Superior temporal gyrus (tissue), 1 donor: ENCODE data around the gene GTF2F1.
"Not testable (repeated sequence)": the region's sequence is repeated elsewhere in the genome, so short reads cannot be mapped to it uniquely, and the experiment has no call there.

Experiments
- DNase-seq: peaks from one replicate; pipeline ENCODE4 v3.0.0-alpha.2; 2016; ENCODE audit errors: extremely low spot score

The GTF2F1 gene

GRCh38 chr19:6357174-6357573, 35.8 kb downstream of the GTF2F1 start:
- DNase-seq: no peak

DNA sequence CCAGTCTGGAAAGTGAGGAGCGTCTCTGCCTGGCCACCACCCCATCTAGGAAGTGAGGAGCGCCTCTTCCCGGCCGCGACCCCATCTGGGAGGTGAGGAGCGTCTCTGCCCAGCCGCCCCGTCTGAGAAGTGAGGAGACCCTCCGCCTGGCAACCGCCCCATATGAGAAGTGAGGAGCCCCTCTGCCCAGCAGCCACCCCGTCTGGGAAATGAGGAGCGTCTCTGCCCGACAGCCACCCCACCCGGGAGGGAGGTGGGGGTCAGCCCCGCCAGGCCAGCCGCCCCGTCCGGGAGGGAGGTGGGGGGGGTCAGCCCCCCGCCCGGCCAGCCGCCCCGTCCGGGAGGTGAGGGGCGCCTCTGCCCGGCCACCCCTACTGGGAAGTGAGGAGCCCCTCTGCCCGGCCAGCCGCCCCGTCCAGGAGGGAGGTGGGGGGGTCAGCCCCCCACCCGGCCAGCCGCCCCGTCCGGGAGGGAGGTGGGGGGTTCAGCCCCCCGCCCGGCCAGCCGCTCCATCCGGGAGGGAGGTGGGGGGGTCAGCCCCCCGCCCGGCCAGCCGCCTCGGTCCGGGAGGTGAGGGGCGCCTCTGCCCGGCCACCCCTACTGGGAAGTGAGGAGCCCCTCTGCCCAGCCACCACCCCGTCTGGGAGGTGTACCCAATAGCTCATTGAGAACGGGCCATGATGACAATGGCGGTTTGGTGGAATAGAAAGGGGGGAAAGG, 37.5 kb downstream of the GTF2F1 start:
- not testable (repeated sequence) for DNase-seq

GRCh38 chr19:6354098-6354674, 38.8 kb downstream of the GTF2F1 start:
- DNase-seq: no peak

GRCh38 chr19:6352381-6353165, 40.4 kb downstream of the GTF2F1 start:
- no peak for DNase-seq

GRCh38 chr19:6350688-6351087, 42.3 kb downstream of the GTF2F1 start:
- no peak for DNase-seq

GRCh38 chr19:6349271-6349670, 43.7 kb downstream of the GTF2F1 start:
- not testable (repeated sequence) for DNase-seq

DNA sequence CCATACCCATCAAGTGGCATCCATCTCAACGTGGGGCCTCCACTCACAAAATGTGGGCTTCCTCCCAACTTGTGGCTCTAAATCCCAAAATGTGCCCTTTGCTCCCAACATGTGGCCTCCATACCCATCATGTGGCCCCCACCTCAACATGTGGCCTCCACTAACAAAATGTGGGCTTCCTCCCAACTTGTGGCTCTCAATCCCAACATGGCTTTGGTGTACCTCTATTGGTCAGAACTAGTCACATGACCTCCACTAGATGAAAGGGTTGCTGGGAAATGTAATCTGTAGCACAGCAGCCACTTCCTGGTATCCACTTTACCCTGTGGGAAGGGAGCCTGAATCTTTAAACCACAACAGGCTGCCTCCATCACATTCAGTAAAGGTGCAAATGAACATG, 49.5 kb downstream of the GTF2F1 start:
- no peak for DNase-seq

DNA sequence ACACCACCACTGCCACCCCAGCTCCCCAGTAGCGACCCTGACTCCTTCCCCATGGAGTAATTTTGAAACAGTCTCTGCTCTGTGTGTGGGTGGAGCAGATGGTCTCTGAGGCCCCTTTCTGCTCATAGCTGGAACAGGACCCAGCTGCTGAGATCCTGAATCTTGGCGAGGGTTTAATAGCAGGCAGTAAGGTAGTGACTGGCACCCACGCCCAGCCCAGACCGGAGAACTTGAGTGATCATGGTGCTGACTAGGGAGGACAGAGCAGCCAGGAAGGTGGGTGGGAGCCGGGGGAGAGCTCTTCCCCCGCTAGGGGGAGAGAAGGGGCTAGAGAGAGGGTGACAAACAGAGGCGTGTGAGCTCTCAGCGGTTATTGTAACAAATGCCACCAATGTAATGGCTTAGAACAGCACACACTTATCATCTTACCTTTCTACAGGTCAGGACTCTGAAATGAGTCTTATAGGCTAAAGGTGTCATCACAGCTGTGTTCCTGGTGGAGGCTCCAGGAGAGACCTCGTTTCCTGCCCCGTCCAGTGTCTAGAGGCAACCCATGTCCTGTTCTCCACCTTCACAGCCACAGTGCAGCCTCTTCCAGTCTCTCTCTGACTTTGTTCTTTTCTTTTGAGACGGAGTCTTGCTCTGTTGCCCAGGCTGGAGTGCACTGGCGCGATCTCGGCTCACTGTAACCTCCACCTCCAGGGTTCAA, 52.3 kb downstream of the GTF2F1 start:
- DNase-seq: no peak

DNA sequence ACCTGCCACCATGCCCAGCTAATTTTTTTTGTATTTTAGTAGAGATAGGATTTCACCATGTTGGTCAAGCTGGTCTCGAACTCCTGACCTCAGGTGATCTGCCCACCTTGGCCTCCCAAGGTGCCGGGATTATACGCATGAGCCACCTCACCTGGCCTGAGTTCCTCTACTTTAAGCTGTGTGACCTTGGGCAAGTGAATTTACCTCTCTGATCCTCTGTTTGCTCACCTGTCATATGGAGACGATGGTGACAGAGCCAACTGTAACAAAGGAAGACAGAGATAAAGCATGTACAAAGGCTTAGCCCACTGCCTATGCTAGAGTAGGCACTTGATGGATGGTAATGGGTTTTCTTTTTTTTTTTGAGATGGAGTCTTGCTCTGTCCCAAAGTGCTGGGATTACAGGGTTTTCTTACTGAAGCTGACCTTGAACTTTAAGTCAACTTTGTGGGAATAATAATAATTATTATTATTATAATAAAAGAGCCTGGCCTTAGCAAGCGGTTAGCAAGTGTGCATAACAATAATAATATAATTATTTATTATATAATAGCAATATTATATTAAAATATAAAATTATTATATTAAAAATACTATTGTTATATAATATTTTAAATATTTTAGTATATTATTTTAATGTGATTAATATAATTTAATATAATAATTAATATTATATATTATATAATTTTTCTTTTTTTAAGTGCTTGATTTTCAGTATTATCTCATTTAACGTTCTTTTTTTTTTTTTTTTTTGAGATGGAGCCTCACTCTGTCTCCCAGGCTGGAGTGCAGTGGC, 58.3 kb downstream of the GTF2F1 start:
- no peak for DNase-seq

- no peak for DNase-seq
Observed at GRCh38 chr19:6333439-6333838, 59.5 kb downstream of the GTF2F1 start, which contains the start of gene ACER1. Gene ACER1, minus strand, starts transcription at chr19:6333612. Its CDS starts 61 bp downstream, at chr19:6333551.
